IPS-15b (cell line): ENCODE measurements around the gene DPP4.

Experiments
- H3K27me3 ChIP-seq: one replicate; pipeline ENCODE4 v1.6.1; 2013; ENCODE audit warnings: low read length; ENCODE audit not compliant: control insufficient read depth, insufficient read depth
- H3K36me3 ChIP-seq: one replicate; pipeline ENCODE4 v1.6.1; 2013; ENCODE audit warnings: low read length; ENCODE audit not compliant: control insufficient read depth, insufficient read depth
- H3K4me1 ChIP-seq: one replicate; pipeline ENCODE4 v1.6.1; 2013; ENCODE audit warnings: mild to moderate bottlenecking, low read length; ENCODE audit not compliant: control insufficient read depth, insufficient read depth
- H3K4me3 ChIP-seq: one replicate; pipeline ENCODE4 v1.5.1; 2013; ENCODE audit warnings: low read depth, low read length
- H3K9ac ChIP-seq: one replicate; pipeline ENCODE4 v1.6.1; 2013; ENCODE audit warnings: low read depth, mild to moderate bottlenecking, low read length
- H3K9me3 ChIP-seq: one replicate; pipeline ENCODE4 v1.6.1; 2013; ENCODE audit warnings: mild to moderate bottlenecking, low read length; ENCODE audit not compliant: control insufficient read depth, insufficient read depth

Gene DPP4

GRCh38 chr2:161976917-161977316 lies 97.1 kb downstream of the DPP4 start:
- Histone ChIP-seq H3K36me3 (no peaks in the 10 kb centered on the region), H3K4me3 (no peak overlapping the region), H3K27me3 (no peaks in the 10 kb centered on the region), H3K9ac (no peak overlapping the region), H3K4me1 (no peaks in the 10 kb centered on the region), H3K9me3 (no peaks in the 10 kb centered on the region)

- Histone ChIP-seq H3K36me3 (no peaks in the 10 kb centered on the region), H3K27me3 (no peaks in the 10 kb centered on the region), H3K9ac (no peak overlapping the region), H3K9me3 (no peaks in the 10 kb centered on the region), H3K4me1 (no peaks in the 10 kb centered on the region), H3K4me3 (no peak overlapping the region)
These were observed 97.7 kb downstream of the DPP4 start for GRCh38 chr2:161976295-161976694.

- Histone ChIP-seq H3K9me3 (no peaks in the 10 kb centered on the region), H3K4me1 (no peaks in the 10 kb centered on the region), H3K27me3 (no peaks in the 10 kb centered on the region), H3K9ac (no peak overlapping the region), H3K36me3 (no peaks in the 10 kb centered on the region), H3K4me3 (no peak overlapping the region)
These were observed 98.2 kb downstream of the DPP4 start for GRCh38 chr2:161975813-161976160.

GRCh38 chr2:161975062-161975812 lies 98.8 kb downstream of the DPP4 start:
- Histone ChIP-seq H3K4me1 (no peaks in the 10 kb centered on the region), H3K36me3 (no peaks in the 10 kb centered on the region), H3K9me3 (no peaks in the 10 kb centered on the region), H3K27me3 (no peaks in the 10 kb centered on the region), H3K9ac (no peak overlapping the region), H3K4me3 (no peak overlapping the region)

GRCh38 chr2:161974461-161974860 lies 99.6 kb downstream of the DPP4 start:
- no peak overlapping the region for H3K4me3 ChIP-seq
- H3K9me3 ChIP-seq: no peaks in the 10 kb centered on the region
- no peaks in the 10 kb centered on the region for H3K4me1 ChIP-seq
- no peaks in the 10 kb centered on the region for H3K27me3 ChIP-seq
- H3K9ac ChIP-seq: no peak overlapping the region
- no peaks in the 10 kb centered on the region for H3K36me3 ChIP-seq

GRCh38 chr2:161972866-161973265 lies 101.1 kb downstream of the DPP4 start:
- Histone ChIP-seq H3K36me3 (no peaks in the 10 kb centered on the region), H3K4me3 (no peak overlapping the region), H3K27me3 (no peaks in the 10 kb centered on the region), H3K9me3 (no peaks in the 10 kb centered on the region), H3K9ac (no peak overlapping the region), H3K4me1 (no peaks in the 10 kb centered on the region)

GRCh38 chr2:161972232-161972631 lies 101.8 kb downstream of the DPP4 start:
- Histone ChIP-seq H3K4me1 (no peaks in the 10 kb centered on the region), H3K9me3 (no peaks in the 10 kb centered on the region), H3K27me3 (no peaks in the 10 kb centered on the region), H3K9ac (no peak overlapping the region), H3K36me3 (no peaks in the 10 kb centered on the region), H3K4me3 (no peak overlapping the region)

GRCh38 chr2:161971551-161971950 lies 102.5 kb downstream of the DPP4 start:
- no peaks in the 10 kb centered on the region for H3K9me3 ChIP-seq
- H3K9ac ChIP-seq: no peak overlapping the region
- no peaks in the 10 kb centered on the region for H3K36me3 ChIP-seq
- H3K27me3 ChIP-seq: no peaks in the 10 kb centered on the region
- no peak overlapping the region for H3K4me3 ChIP-seq
- no peaks in the 10 kb centered on the region for H3K4me1 ChIP-seq

GRCh38 chr2:161969159-161969558 lies 104.9 kb downstream of the DPP4 start:
- no peaks in the 10 kb centered on the region for H3K4me1 ChIP-seq
- H3K9ac ChIP-seq: no peak overlapping the region
- no peak overlapping the region for H3K4me3 ChIP-seq

GRCh38 chr2:161965994-161966393 lies 108.0 kb downstream of the DPP4 start:
- H3K36me3 ChIP-seq: no peaks in the 10 kb centered on the region
- no peaks in the 10 kb centered on the region for H3K9me3 ChIP-seq
- no peak overlapping the region for H3K9ac ChIP-seq
- H3K4me3 ChIP-seq: no peak overlapping the region
- no peaks in the 10 kb centered on the region for H3K27me3 ChIP-seq
- H3K4me1 ChIP-seq: no peaks in the 10 kb centered on the region

More at GRCh38 chr2:161969159-161969558, 104.9 kb downstream of the DPP4 start:
- H3K36me3 ChIP-seq: no peaks in the 10 kb centered on the region
- no peaks in the 10 kb centered on the region for H3K9me3 ChIP-seq
- H3K27me3 ChIP-seq: no peaks in the 10 kb centered on the region

GRCh38 chr2:161964160-161964559 lies 109.9 kb downstream of the DPP4 start:
- H3K9ac ChIP-seq: no peak overlapping the region
- H3K27me3 ChIP-seq: no peaks in the 10 kb centered on the region
- no peaks in the 10 kb centered on the region for H3K36me3 ChIP-seq
- H3K4me3 ChIP-seq: no peak overlapping the region
- no peaks in the 10 kb centered on the region for H3K9me3 ChIP-seq
- H3K4me1 ChIP-seq: no peaks in the 10 kb centered on the region

- no peak overlapping the region for H3K9ac ChIP-seq
- H3K36me3 ChIP-seq: no peaks in the 10 kb centered on the region
- no peaks in the 10 kb centered on the region for H3K27me3 ChIP-seq
- H3K9me3 ChIP-seq: no peaks in the 10 kb centered on the region
- no peak overlapping the region for H3K4me3 ChIP-seq
- no peaks in the 10 kb centered on the region for H3K4me1 ChIP-seq
These were observed 111.9 kb downstream of the DPP4 start for GRCh38 chr2:161962160-161962559.
